GM04503 (cell line): ENCODE data around the gene RNU2-63P.
"Not testable (repeated sequence)": the region's sequence is repeated elsewhere in the genome, so short reads cannot be mapped to it uniquely, and the experiment has no call there.

ENCODE experiments used
- DNase-seq: peaks from one replicate; pipeline ENCODE4 v3.0.0-alpha.2; 2012; ENCODE audit warnings: low read depth

The RNU2-63P gene

DNA sequence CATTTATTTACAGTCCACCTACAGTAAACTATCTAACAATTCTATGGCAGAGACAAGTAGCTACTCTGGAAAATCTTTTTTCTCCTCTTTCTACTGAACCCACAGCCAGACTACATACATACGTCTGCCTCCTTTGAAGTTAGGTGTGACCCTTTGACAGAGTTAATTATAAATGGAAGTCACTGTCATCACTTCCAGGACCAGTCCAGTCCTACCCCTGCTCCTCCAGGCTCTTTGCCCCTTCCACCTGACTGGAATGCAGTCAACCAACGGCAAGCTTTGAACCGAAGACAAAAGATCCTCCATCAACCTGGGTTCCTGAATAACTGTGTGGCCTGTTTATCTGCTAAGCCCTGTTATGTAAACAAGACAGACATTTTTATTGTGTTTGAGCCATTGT, 35.2 kb downstream of the RNU2-63P start:
- DNase-seq: not testable (repeated sequence)

DNA sequence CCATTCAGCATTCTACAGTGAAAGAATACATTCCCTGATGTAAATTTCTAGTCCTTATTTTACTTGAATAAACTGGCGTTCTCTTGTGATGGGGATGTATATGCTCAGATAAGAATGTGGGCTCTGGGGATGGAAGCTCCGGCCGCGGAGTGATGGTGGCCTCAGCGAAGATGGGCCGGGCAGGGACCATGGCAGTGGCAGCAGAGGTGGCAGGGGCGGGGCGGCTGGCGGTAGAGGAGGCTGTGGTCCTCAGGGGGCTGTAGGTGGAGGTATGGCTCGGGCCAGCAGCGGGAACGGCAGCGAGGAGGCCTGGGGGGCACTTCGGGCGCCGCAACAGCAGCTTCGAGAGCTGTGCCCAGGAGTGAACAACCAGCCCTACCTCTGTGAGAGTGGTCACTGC, 44.0 kb downstream of the RNU2-63P start:
- not testable (repeated sequence) for DNase-seq
